Keratinocyte (primary cell): ENCODE measurements around the gene TRIM29. TPM values are rescaled to one million over a fixed set of nuclear protein-coding genes. Genes with fewer than 3 reads are reported as not detected.

Experiments used
- DNase-seq: peaks from one replicate; pipeline ENCODE4 v3.0.0-alpha.2; 2011; ENCODE audit warnings: low read depth, missing footprints, low spot score
- FAIRE-seq: peaks from 2 replicates; lab custom pipeline; 2011; peaks lifted over from hg19 to GRCh38; lab: Jason Lieb, UNC
- H2AFZ ChIP-seq: 2 replicates; pipeline ENCODE4 v1.6.0; 2012; ENCODE audit warnings: low read length, control low read depth, inconsistent platforms; ENCODE audit not compliant: control insufficient read depth
- H3K27ac ChIP-seq: 2 replicates; pipeline ENCODE4 v1.5.1; 2011; ENCODE audit warnings: low read length; ENCODE audit not compliant: control insufficient read depth, insufficient read depth
- H3K27me3 ChIP-seq: 3 replicates; pipeline ENCODE4 v1.6.0; 2011; ENCODE audit warnings: low read length; ENCODE audit not compliant: control insufficient read depth, insufficient read depth; ENCODE audit errors: extremely low read depth
- H3K36me3 ChIP-seq, 2 experiments: 2 replicates in 1 of 2; 3 replicates in 1 of 2; pipeline ENCODE4 v1.5.1; 2011; ENCODE audit warnings: low read length in 2 of 2, mild to moderate bottlenecking in 1 of 2; ENCODE audit not compliant: control insufficient read depth in 2 of 2, insufficient read depth in 2 of 2; ENCODE audit errors: extremely low read depth in 1 of 2
- H3K4me1 ChIP-seq: 3 replicates; pipeline ENCODE4 v1.5.1; 2011; ENCODE audit warnings: low read length; ENCODE audit not compliant: control insufficient read depth, insufficient read depth; ENCODE audit errors: extremely low read depth
- H3K4me2 ChIP-seq: 3 replicates; pipeline ENCODE4 v1.6.0; 2011; ENCODE audit warnings: low read depth, low read length; ENCODE audit not compliant: control insufficient read depth, insufficient read depth; ENCODE audit errors: extremely low read depth
- H3K4me3 ChIP-seq, 3 experiments: fragments of 200-600 bp in 1 of 3; sonication (generic) in 1 of 3; 2 replicates in 2 of 3; 3 replicates in 1 of 3; pipeline ENCODE4 v1.5.1; 2011 to 2016; ENCODE audit warnings: low read length in 3 of 3, mild to moderate bottlenecking in 3 of 3, control low read depth in 2 of 3, inconsistent platforms in 1 of 3, low read depth in 1 of 3, mixed read lengths in 1 of 3, mixed run types in 1 of 3, moderate library complexity in 1 of 3; ENCODE audit not compliant: control insufficient read depth in 2 of 3, insufficient read depth in 2 of 3; ENCODE audit errors: extremely low read depth in 1 of 3
- H3K79me2 ChIP-seq: 2 replicates; pipeline ENCODE4 v1.6.0; 2012; ENCODE audit warnings: low read length; ENCODE audit not compliant: control insufficient read depth, insufficient read depth
- H3K9ac ChIP-seq: 3 replicates; pipeline ENCODE4 v1.6.0; 2011; ENCODE audit warnings: low read length; ENCODE audit not compliant: control insufficient read depth, insufficient read depth; ENCODE audit errors: extremely low read depth
- H3K9me1 ChIP-seq: 3 replicates; pipeline ENCODE4 v1.6.0; 2011; ENCODE audit warnings: low read length; ENCODE audit not compliant: control insufficient read depth, insufficient read depth; ENCODE audit errors: extremely low read depth
- H3K9me3 ChIP-seq: 2 replicates; pipeline ENCODE4 v1.5.1; 2012; ENCODE audit warnings: low read depth, low read length; ENCODE audit not compliant: control insufficient read depth
- H4K20me1 ChIP-seq: 3 replicates; pipeline ENCODE4 v1.6.0; 2011; ENCODE audit warnings: low read length; ENCODE audit not compliant: control insufficient read depth, insufficient read depth; ENCODE audit errors: extremely low read depth
- EZH2 ChIP-seq: IDR thresholded peaks from one replicate; pipeline ENCODE4 v1.6.1; 2012; ENCODE audit warnings: inconsistent platforms, mild to moderate bottlenecking, low read length, moderate library complexity
- dilution Hi-C: fragments of 300-500 bp; cut with MboI; formaldehyde crosslinking; loops from one replicate; pipeline ENCODE4 v1.7.0; 2020; ENCODE audit warnings: low sequenced_read_pairs; ENCODE audit not compliant: extremely low pct_ligation_motif_present
- polyA plus RNA-seq, 5 experiments: library from polyadenylated mRNA; depleted of rRNA in 3 of 5; stranded (reverse) in 3 of 5; stranded (forward) in 1 of 5; unstranded in 1 of 5; fragments of >200 nt; gene quantifications; 1 replicate in 1 of 5; 2 replicates in 3 of 5; 3 replicates in 1 of 5; pipeline versions ENCODE4 v1.2.1 to v1.2.3, GENCODE V29; 2011 to 2012; ENCODE audit warnings: missing spikeins in 2 of 5, low read depth in 1 of 5, low replicate concordance in 1 of 5
- TF ChIP-seq, protein P1 (sequence below), 3 experiments: IDR thresholded peaks in 1 of 3; conservative IDR thresholded peaks in 1 of 3; optimal IDR thresholded peaks in 1 of 3; 2 replicates in 2 of 3; 3 replicates in 1 of 3; pipeline versions ENCODE3 to v1.5.1; 2011; ENCODE audit warnings: low read length in 3 of 3, mild to moderate bottlenecking in 3 of 3, moderate library complexity in 2 of 3, control low read depth in 1 of 3, inconsistent platforms in 1 of 3; ENCODE audit not compliant: insufficient read depth in 2 of 3; ENCODE audit errors: extremely low read depth in 1 of 3

The TRIM29 gene
- polyA plus RNA-seq, 1 donor (not counting 4 experiments of a cell fraction or from before 2014, with no cell fraction given), result 463 TPM

DNA sequence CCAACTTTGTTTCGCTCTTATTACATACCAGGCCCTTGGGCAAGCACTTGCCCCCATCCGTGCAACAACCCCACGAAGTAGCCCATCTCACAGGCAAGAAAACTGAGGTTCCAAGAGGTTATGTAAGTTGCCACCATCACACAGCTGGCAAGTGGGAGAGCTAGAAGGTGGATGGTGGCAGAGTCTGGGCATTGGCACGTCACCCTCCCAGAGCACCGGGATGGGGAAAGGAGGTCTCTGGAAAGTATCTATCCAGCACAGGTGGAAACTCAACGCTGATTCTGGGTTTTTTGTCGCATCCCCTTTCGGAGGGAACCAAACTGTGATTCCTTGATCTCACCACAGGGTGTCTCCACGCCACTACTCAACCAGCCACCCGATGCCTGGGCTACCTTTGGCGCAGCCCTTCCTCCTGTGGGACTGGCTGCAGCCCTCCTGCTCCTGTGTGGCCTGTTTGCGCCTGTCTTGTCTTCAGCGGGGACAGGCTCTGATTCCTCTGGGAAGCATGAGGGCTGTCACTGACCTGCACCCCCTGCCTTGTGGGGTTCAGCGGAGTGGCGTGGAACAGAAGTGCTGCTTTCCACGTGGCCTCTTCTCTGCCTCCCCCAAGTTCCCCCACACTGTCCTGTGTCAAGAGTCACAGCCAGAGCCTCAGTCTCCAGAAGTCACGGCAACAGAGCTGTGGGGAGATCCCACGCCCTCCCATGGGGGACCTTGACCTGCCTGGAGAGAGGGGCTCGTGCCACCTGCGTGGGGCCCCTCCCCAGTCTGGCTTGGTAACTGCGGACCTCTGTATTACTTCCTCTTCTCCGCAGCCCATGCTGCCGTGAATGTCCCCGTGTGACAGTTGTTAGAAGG, 34.4 kb upstream of the TRIM29 start:
- Histone ChIP-seq H3K36me3 (no peaks in the 10 kb centered on the region), H3K27me3 (peaks cover 50% of the 10 kb centered on the region), H3K4me3 (no peak overlapping the region), H3K27ac (no peak overlapping the region), H3K9me3 (no peaks in the 10 kb centered on the region), H2AFZ (no peak overlapping the region), H3K9me1 (no peaks in the 10 kb centered on the region), H4K20me1 (peaks cover 3% of the 10 kb centered on the region), H3K9ac (no peak overlapping the region), H3K79me2 (no peaks in the 10 kb centered on the region), H3K4me1 (peaks cover 14% of the 10 kb centered on the region), H3K4me2 (no peak overlapping the region)
- dilution Hi-C loops, result no loop called here
- FAIRE-seq (peak; percentile 88), DNase-seq (no peak)
- TF ChIP-seq, protein P1, sequence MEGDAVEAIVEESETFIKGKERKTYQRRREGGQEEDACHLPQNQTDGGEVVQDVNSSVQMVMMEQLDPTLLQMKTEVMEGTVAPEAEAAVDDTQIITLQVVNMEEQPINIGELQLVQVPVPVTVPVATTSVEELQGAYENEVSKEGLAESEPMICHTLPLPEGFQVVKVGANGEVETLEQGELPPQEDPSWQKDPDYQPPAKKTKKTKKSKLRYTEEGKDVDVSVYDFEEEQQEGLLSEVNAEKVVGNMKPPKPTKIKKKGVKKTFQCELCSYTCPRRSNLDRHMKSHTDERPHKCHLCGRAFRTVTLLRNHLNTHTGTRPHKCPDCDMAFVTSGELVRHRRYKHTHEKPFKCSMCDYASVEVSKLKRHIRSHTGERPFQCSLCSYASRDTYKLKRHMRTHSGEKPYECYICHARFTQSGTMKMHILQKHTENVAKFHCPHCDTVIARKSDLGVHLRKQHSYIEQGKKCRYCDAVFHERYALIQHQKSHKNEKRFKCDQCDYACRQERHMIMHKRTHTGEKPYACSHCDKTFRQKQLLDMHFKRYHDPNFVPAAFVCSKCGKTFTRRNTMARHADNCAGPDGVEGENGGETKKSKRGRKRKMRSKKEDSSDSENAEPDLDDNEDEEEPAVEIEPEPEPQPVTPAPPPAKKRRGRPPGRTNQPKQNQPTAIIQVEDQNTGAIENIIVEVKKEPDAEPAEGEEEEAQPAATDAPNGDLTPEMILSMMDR (optimal IDR thresholded peaks at IDR 0.05 in 1 of 3, IDR thresholded peaks at IDR 0.05 in 1 of 3, conservative IDR thresholded peaks at IDR 0.05 in 1 of 3; ENCODE audit: extremely low read depth in 1 of 3, insufficient read depth in 2 of 3, low read length in 3 of 3), result peak; percentile 86 to 96 (median 88)
- peak; percentile 14 for TF ChIP-seq EZH2

DNA sequence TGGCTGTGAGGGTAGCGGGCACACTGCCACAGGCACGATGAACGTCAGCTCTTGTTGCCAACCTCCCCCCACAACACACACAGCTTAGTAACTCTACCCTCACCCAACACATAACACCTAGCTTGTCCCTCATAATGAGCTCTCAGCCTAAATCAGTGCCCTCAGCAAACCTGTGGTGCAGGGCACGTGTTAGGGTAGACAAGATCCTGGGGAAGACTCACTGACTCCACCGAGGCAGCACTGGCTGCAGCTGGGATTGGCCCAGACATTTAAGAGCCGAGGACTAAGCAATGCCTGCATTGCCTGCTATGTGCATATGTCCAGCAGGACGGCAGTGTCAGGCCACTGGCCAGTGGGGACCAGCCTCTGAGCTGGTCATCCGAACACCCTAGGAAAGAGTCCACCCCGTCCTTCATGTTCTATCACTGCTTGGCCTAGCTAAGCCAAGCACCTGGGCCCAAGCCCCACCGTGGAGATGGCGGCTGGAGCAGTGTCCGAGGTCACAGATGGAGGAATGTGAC, 32.9 kb upstream of the TRIM29 start:
- no peak overlapping the region for H3K9ac ChIP-seq
- dilution Hi-C loops, result no loop called here
- TF ChIP-seq, protein P1 (optimal IDR thresholded peaks at IDR 0.05 in 1 of 3, IDR thresholded peaks at IDR 0.05 in 1 of 3, conservative IDR thresholded peaks at IDR 0.05 in 1 of 3; ENCODE audit: extremely low read depth in 1 of 3, insufficient read depth in 2 of 3, low read length in 3 of 3), result no peak
- TF ChIP-seq EZH2, result no peak
- no peak overlapping the region for H3K27ac ChIP-seq
- H2AFZ ChIP-seq, result no peak overlapping the region
- H3K79me2 ChIP-seq, result no peaks in the 10 kb centered on the region
- H3K4me3 ChIP-seq, result no peak overlapping the region
- no peaks in the 10 kb centered on the region for H3K36me3 ChIP-seq
- H3K4me2 ChIP-seq, result no peak overlapping the region
- H3K9me3 ChIP-seq, result no peaks in the 10 kb centered on the region
- H4K20me1 ChIP-seq, result peaks cover 3% of the 10 kb centered on the region
- FAIRE-seq (no peak), DNase-seq (no peak)
- peaks cover 36% of the 10 kb centered on the region for H3K27me3 ChIP-seq
- peaks cover 14% of the 10 kb centered on the region for H3K4me1 ChIP-seq
- H3K9me1 ChIP-seq, result no peaks in the 10 kb centered on the region
